ENCODE measurements around the gene SEC16A.
A peak's percentile ranks its signal among the peaks of the same experiment; 100 is the strongest.

The SEC16A gene

DNA sequence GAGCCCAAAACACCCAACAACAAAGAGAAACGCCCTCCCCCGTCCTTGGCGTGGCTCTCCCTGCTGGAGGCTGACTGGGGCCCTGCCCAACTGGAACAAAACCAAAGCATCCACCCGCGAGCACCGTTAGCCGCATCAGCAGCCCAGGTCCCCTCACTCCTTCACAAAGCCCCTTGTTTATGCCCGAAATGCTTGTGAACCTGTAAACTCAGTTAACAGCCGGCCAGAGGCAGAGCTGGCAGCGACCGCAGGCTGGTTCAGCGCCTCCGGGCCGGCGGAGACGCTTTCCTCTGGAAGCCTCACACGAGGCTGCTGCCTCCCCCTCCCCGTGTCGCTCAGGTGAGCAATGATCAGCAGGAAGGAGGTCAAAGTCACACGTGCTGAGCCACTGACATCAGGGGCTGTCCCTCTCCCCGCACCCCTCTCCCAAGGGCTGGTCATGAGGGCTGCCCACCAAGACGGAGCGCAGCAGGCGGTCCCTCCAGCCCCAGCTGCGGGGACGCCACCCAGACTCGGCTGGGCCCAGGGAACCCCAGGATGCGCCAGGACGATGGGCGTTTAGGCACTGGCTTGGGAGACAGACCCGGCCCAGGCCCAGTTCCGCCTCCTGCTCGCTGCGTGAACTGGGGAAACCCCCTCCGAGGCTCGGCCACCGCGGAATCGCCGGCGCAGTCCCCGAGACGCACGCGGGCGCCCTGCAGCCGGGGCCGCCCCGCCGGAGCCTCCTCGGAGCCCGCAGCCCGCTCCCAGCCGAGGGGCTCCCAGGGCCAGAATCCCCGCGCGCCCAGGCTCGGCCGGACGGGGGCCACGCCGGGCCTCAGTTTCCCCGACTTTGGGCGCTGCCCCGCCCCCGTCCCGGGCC, 83.4 kb downstream of the SEC16A start:
- DNase-seq (ENCODE audit: low spot score) = peak; percentile 58

- DNase-seq (ENCODE audit: low spot score) = no peak
Observed at GRCh38 chr9:136398286-136398685, 84.6 kb downstream of the SEC16A start.

DNA sequence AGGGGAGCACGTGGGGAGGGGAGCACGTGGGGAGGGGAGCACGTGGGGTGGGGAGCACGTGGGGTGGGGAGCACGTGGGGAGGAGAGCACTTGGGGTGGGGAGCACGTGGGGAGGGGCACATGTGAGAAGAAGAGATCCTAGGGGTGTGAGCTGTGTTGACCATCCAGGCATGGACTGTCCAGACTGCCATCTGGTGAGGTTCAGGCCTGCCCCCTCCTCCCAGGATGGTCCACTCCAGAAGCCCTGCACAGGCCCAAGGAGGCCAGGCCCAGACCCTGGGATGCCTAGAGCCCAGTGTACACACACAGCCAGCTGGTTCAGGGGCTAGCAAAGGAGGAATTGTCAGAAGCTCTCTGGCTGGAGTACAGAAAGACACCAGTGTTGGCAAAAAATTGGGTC, 85.2 kb downstream of the SEC16A start:
- DNase-seq (ENCODE audit: low spot score) = no peak

GRCh38 chr9:136396219-136396515, 86.7 kb downstream of the SEC16A start:
- DNase-seq (ENCODE audit: low spot score) = no peak

DNA sequence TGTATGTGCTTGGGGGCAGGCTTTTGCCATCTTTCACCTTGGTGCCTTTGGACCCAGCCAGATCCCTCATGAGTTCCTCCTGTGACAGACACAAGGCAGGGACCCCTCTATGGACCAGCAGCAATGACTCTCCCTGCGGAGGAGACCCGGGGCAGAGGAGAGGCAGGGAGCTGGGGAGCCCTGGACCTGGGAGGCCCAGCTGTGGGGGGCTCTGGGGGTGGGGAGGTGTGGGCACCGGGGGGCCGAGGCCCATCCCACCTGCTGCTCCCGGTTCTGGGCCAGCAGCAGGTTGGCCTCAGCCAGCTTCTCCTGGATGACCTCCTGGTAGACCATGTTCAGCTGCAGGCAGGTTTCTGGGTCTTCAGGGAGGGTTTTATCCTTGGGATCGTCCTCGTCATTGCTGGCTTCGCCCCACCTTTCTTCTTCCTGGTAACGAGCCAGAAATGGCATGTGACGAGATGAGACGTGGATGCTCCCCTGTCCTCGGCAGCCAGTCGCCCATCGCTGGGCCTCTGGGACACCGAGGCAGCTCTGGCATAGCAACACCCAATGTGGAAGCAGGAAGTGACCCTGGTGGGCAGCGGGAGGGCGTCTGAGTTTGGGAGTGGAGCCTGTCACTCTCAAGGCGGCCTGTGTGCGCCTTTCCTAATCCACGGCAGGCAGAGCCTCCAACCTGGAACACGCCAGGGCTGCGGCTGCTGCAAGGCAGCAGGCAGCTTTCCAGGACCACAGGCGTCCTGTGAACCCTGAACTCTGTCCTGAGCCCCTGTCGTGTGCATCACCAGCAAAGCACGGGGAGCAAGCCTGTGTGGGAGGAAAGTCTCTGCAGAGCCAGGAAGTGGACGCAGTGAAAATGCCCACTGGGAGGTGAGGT, 87.3 kb downstream of the SEC16A start:
- DNase-seq (ENCODE audit: low spot score) = no peak

DNA sequence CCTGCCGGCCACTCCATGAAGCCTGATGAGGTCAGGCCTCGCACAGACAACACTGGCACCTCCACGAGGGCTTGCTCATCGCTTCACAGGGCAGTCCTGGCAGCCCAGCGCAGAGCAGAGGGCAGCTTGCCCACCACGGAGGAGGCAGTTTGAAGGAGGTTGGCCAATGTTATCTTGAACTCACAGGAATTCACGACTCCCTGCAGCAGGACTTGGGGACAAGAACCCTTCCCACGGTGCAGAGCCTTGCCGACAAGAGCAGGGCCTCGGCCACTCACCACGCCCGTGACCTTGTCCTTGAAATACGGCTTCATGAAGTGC, 87.9 kb downstream of the SEC16A start:
- no peak for DNase-seq (ENCODE audit: low spot score)

GRCh38 chr9:136394312-136395019, 88.4 kb downstream of the SEC16A start:
- DNase-seq (ENCODE audit: low spot score) = no peak

GRCh38 chr9:136393531-136393930, 89.3 kb downstream of the SEC16A start:
- no peak for DNase-seq (ENCODE audit: low spot score)

DNA sequence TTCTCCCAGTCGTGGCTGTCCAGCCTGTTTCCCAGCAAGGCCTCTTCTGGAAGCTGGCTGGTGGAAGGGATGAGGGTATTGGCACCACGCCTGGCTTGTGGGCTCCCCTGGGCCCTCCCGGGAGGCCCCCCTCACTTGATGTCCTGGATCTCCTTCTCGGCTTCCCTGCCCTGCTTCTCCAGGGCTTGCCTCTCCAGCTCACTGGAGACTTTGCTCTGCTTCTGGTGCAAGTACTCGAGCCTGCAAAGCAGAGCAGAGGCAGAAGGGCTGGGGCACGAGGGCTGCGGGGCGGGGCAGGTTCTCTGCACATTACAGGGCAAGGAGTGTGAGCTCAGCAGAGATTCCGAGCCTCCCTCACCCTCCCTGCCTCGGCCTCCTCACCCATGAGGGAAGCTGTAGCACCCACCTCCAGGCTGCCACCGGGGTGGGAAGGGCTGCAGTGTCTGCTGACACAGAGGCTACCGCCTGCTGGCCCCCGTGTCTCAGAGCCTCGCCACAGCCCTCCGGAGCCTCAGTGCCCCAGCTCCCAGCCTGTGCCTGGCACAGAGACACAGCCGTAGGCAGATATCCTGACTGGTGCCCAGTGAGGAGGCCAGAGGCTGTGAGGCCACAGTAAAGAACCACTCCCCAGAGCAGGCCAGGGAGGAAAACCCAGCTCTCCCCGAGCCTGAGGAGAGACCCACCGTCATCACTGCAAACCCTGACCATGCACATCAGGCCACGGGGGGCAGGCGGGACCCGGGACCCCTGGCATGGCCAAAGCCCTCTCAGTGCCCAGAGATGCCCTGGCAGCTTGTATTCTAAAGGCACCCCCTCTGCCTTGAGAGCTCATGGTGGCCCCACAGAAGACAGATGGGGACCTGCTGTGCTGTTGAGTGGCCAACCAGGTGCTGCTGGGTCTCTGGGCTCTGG, 90.0 kb downstream of the SEC16A start:
- DNase-seq (ENCODE audit: low spot score) = no peak

DNA sequence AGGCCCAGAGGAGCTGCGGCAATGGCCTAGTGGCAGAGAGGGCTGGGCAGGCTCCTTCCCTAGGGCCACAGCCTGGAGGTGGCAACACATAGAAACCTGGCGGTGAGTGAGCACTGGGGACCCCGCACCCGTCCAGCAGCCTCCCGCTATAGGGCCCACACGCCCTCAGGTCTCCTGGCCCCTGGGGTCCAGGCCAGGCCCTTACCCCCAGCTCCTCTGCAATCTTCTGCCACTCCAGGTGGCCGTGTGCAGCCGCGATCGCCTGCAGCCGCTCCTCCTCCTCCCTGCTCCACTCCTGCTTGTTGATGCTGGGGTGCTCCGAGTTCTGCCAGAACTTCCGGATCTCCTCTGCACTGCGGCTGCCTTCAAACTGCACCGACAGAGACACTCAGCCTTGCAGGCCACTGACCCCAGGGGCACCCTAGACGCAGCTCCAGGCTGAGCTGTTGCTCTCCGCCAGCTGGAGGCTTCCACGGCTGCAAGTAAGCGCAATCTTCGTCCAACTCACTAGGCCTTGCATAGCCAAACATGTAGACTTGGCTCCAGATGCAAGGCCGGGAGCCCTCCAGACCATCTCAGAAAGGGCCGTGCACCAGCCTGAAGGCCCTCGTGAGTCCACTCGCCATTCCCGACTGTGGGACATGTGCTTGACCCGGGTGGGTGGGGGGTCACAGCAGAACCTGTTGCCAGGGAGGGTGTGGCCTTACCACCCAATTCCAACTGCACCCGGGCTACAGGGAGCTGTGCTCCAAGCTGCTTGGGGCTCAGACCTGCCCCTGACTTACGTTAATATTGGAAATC, 90.9 kb downstream of the SEC16A start:
- DNase-seq (ENCODE audit: low spot score) = no peak
